HG02938 (cell line): ENCODE results near the gene ZNF668.
"Not testable (repeated sequence)": the region's sequence is repeated elsewhere in the genome, so short reads cannot be mapped to it uniquely, and the experiment has no call there.

Source experiments
- ATAC-seq: cut with Tn5 transposase; IDR thresholded peaks from one replicate; pipeline ENCODE4 v1.9.1; 2021; ENCODE audit warnings: mild to moderate bottlenecking, moderate library complexity; ENCODE audit not compliant: unreplicated experiment

Gene ZNF668

GRCh38 chr16:31016018-31016417, 58.0 kb downstream of the ZNF668 start:
- no peak for ATAC-seq

GRCh38 chr16:31013292-31013691, 60.7 kb downstream of the ZNF668 start:
- not testable (repeated sequence) for ATAC-seq

- not testable (repeated sequence) for ATAC-seq
These were observed 62.2 kb downstream of the ZNF668 start for GRCh38 chr16:31011815-31012214.
